B cell (primary cell): ENCODE results near the gene LRRC49.

Source experiments
- EZH2 ChIP-seq: IDR thresholded peaks from 2 replicates; pipeline ENCODE4 v1.6.1; 2012; ENCODE audit warnings: borderline replicate concordance, low read depth, mild to moderate bottlenecking, moderate library complexity, low read length; ENCODE audit not compliant: insufficient read depth, poor library complexity, severe bottlenecking
- TF ChIP-seq, protein P1 (sequence below): fragments of 200-600 bp; IDR thresholded peaks from one replicate; pipeline ENCODE4 v1.8.0; 2022; ENCODE audit warnings: antibody characterized with exemption, mild to moderate bottlenecking

DNA sequence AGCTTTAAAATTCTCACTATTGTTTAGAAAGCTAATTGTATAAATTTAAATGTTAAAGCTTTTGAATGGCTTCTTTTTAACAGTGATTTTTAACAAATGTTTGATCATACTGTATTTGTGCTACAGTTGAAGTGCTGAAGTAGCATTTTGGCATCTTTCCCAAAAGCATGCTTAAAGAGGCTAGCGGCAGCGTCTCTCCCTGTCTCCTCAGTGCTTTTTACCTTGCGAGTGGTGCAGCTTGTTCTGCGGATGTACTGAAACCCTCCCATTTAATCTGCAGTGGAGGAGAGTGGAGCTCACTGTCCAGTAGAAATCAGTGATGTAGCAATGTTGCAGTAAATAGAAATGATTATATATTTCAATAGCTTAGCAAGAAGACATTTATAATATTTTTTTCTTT, 43.7 kb downstream of the LRRC49 start:
- TF ChIP-seq EZH2, result no peak
- TF ChIP-seq, protein P1, sequence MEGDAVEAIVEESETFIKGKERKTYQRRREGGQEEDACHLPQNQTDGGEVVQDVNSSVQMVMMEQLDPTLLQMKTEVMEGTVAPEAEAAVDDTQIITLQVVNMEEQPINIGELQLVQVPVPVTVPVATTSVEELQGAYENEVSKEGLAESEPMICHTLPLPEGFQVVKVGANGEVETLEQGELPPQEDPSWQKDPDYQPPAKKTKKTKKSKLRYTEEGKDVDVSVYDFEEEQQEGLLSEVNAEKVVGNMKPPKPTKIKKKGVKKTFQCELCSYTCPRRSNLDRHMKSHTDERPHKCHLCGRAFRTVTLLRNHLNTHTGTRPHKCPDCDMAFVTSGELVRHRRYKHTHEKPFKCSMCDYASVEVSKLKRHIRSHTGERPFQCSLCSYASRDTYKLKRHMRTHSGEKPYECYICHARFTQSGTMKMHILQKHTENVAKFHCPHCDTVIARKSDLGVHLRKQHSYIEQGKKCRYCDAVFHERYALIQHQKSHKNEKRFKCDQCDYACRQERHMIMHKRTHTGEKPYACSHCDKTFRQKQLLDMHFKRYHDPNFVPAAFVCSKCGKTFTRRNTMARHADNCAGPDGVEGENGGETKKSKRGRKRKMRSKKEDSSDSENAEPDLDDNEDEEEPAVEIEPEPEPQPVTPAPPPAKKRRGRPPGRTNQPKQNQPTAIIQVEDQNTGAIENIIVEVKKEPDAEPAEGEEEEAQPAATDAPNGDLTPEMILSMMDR, result no peak
